WERI-Rb-1 (cell line): ENCODE measurements around the gene DGKB.

ENCODE experiments used
- DNase-seq: peaks from one replicate; pipeline ENCODE4 v3.0.0-alpha.2; 2020
- H3K27ac ChIP-seq: fragments of 250-450 bp; sonication (Bioruptor Pico); 2 replicates; pipeline ENCODE4 v1.5.1; 2020; ENCODE audit warnings: mild to moderate bottlenecking, moderate library complexity
- H3K27me3 ChIP-seq: fragments of 250-450 bp; sonication (Bioruptor Pico); 2 replicates; pipeline ENCODE4 v1.5.1; 2021; ENCODE audit warnings: mild to moderate bottlenecking, low read depth, moderate library complexity; ENCODE audit not compliant: insufficient read depth, severe bottlenecking
- H3K36me3 ChIP-seq: fragments of 250-450 bp; sonication (Bioruptor Pico); 2 replicates; pipeline ENCODE4 v1.5.1; 2020; ENCODE audit warnings: mild to moderate bottlenecking, moderate library complexity
- H3K4me3 ChIP-seq: 2 replicates; pipeline ENCODE4 v1.5.1; 2011; ENCODE audit warnings: low read depth, mild to moderate bottlenecking, control low read depth, low read length
- H3K9me3 ChIP-seq: fragments of 250-450 bp; sonication (Bioruptor Pico); 2 replicates; pipeline ENCODE4 v1.5.1; 2021; ENCODE audit warnings: mild to moderate bottlenecking, moderate library complexity; ENCODE audit not compliant: severe bottlenecking
- TF ChIP-seq, protein P1 (sequence below): IDR thresholded peaks from 2 replicates; pipeline ENCODE4 v1.5.1; 2011; ENCODE audit warnings: low read depth, mild to moderate bottlenecking, control low read depth, inconsistent platforms, low read length

Gene DGKB

DNA sequence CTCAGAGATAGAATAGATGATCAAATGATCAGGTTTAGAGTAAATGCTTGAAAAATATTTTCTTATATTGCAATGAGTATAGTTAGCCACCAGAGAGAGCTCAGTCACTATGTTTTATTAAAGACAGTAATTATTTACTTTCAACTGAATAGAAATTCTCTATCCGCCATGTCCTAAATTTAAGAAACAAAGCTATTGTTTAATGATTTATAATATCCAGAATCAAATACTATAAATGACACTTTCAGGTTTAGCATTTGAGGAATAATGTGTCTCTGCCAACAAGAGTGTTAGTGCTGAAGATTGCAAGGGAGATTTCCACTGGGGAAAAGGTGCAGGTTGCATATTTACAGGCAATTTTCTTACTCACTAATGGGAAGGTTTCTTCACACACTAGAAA is 184.7 kb downstream of the DGKB start:
- Histone ChIP-seq H3K27ac (no peak overlapping the region), H3K4me3 (no peak overlapping the region), H3K27me3 (no peaks in the 10 kb centered on the region), H3K9me3 (no peaks in the 10 kb centered on the region), H3K36me3 (no peaks in the 10 kb centered on the region)
- DNase-seq, result no peak
- TF ChIP-seq, protein P1, sequence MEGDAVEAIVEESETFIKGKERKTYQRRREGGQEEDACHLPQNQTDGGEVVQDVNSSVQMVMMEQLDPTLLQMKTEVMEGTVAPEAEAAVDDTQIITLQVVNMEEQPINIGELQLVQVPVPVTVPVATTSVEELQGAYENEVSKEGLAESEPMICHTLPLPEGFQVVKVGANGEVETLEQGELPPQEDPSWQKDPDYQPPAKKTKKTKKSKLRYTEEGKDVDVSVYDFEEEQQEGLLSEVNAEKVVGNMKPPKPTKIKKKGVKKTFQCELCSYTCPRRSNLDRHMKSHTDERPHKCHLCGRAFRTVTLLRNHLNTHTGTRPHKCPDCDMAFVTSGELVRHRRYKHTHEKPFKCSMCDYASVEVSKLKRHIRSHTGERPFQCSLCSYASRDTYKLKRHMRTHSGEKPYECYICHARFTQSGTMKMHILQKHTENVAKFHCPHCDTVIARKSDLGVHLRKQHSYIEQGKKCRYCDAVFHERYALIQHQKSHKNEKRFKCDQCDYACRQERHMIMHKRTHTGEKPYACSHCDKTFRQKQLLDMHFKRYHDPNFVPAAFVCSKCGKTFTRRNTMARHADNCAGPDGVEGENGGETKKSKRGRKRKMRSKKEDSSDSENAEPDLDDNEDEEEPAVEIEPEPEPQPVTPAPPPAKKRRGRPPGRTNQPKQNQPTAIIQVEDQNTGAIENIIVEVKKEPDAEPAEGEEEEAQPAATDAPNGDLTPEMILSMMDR, result no peak

DNA sequence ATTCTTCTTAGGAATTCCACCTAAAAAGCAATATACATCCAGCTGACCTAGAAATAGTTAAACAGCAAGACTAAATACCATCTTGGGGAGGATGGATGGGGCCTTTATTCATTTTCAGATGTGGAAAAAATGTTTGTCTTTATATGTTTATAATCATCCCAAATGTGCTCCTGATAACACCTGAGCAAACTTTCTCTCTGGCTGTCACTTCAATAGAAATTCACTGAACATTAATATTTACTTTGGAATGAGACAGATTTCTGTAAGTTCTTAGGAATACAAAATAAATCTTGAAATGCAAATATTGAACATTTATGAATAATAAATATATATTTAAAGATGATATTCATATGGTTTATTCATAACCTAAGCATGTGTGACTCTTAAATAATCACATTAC is 185.4 kb downstream of the DGKB start:
- TF ChIP-seq, protein P1, result no peak
- Histone ChIP-seq H3K27ac (no peak overlapping the region), H3K36me3 (no peaks in the 10 kb centered on the region), H3K27me3 (no peaks in the 10 kb centered on the region), H3K4me3 (no peak overlapping the region), H3K9me3 (no peaks in the 10 kb centered on the region)
- DNase-seq, result no peak

DNA sequence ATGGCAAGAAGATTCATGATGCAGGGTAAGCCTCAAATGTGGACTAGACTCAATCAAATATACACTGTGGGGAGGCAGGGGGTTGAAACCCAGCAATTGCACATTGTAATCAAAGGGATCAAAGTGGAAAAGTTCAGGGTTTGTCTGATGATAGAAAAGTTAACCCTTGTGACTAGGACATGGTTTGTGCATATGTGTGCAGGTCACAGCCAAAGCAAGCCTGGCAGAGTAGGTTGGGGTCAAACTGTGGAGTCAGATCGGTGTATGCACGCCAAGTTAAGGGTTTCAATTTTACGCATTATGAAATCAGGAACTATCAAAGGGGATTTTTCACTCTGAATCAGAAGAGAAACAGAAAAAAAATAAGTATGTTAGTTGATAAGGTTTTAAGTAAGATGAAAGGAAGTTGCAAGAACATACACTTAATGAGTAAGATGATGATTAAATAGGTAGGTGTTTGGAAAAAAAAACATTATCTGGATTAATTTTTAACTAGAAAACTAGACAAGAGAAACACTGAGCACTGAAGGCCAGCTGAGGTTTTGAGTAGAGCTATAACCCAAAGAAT is 188.3 kb downstream of the DGKB start:
- Histone ChIP-seq H3K36me3 (no peaks in the 10 kb centered on the region), H3K4me3 (no peak overlapping the region), H3K9me3 (no peaks in the 10 kb centered on the region), H3K27ac (no peak overlapping the region), H3K27me3 (no peaks in the 10 kb centered on the region)
- TF ChIP-seq, protein P1, result no peak
- DNase-seq, result no peak

DNA sequence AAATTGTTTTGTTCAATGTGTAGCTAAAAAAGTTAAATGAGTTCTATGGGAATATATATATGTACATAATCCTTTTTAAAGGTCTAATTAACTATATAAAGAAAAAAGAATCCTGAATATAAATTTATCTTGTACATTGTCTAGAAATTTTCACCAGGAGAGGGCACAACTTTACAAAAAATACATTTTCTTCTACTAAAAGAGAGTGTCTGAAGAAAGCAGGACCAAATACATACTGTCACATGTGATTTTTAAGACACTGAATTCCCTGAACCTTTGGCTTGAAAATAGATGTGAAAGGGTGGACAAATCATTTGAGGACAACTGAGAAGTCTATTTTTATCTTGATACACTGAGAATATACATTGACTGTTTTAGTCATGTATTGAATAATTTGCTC is 204.3 kb downstream of the DGKB start:
- no peak for DNase-seq
- TF ChIP-seq, protein P1, result no peak
- Histone ChIP-seq H3K27ac (no peak overlapping the region), H3K9me3 (no peaks in the 10 kb centered on the region), H3K4me3 (no peak overlapping the region), H3K27me3 (no peaks in the 10 kb centered on the region), H3K36me3 (no peaks in the 10 kb centered on the region)

DNA sequence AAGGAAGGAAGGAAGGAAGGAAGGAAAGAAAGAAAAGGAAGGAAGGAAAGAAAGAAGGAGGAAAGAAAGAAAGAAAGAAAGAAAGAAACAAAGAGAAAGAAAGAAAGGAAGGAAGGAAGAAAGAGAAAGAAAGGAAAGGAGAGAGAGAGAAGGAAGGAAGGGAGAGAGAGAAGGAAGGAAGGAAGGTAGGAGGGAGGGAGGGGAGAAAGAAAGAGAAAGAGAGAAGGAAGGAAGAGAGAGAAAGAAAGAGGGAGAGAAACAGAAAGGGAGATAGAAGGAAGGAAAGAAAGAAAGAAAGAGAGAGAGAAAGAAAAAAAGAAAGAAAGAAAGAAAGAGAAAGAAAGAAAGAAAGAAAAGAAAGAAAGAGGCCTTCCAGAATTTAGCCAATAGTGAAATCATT is 204.9 kb downstream of the DGKB start:
- no peaks in the 10 kb centered on the region for H3K27me3 ChIP-seq
- H3K4me3 ChIP-seq, result no peak overlapping the region
- H3K36me3 ChIP-seq, result no peaks in the 10 kb centered on the region
- H3K27ac ChIP-seq, result no peak overlapping the region
- DNase-seq, result no peak
- H3K9me3 ChIP-seq, result no peaks in the 10 kb centered on the region
- TF ChIP-seq, protein P1, result no peak

DNA sequence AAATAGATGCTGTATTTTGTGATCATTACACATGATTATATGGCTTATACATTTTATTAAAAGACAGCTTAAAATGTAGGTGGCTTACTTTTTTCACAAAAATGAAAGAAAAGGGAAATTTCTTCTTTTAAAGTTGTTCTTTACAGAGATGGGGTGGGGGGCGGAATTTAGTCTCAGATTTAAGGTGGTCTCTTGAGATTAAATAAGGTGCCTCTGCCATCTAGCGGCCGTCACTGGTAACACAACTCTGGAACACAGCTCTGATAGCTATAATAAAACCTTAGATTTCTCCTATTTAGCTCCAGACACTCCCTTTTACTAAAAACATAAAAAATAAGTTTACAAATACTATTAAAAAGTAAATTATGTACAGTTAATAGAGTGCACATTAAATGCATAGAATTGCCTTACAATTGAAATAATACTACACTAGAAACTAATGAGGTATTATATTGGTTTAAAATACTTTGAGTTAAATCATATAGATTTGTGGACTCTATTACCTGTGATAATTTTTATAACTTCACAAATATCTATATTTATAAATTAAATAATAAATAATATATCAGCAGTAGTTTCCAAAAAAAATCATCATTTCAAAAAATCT is 210.9 kb downstream of the DGKB start:
- H3K27ac ChIP-seq, result no peak overlapping the region
- H3K36me3 ChIP-seq, result no peaks in the 10 kb centered on the region
- TF ChIP-seq, protein P1, result peak; percentile 55
- no peaks in the 10 kb centered on the region for H3K9me3 ChIP-seq
- DNase-seq, result peak; percentile 45
- H3K4me3 ChIP-seq, result no peak overlapping the region
- H3K27me3 ChIP-seq, result no peaks in the 10 kb centered on the region
